ENCODE results near the gene MYOD1.

The MYOD1 gene

DNA sequence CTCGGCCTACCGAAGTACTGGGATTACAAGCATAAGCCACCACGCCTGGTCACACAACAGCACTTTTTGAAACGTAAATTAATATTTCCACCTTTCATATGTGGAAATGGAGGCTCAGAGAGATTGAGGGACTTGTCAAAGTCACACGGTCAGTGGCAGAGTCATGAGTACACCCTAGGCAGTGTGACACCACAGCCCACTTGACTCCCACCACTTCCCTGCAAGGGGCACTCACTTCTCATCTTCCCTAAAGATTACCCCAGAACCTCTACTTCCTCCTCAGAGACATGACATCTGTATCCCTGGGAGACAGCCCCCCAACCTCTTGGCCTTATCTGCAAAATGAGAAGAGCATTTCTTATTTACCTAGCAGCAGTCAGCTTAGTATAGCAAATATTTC lies 16.5 kb upstream of the MYOD1 start:
- no peak for DNase-seq (ENCODE audit: low read depth, low spot score)

DNA sequence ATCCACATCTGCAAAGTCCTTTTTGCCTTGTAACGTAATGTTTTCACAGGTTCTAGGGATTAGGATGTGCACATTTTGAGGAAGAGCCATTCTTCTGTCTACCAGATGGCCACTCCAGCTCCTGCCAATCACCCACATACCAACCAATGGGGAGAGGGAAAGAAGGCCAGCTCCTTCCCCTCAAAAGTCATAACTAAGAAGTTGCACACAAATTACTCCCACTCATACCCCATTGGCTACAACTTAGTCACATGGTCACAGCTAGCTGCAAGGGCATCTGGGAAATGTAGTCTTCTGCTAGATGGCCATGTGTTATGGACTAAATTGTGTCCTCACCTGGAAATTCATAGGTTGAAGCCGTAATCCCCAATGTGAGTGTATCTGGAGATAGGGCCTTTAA lies 15.4 kb upstream of the MYOD1 start:
- no peak for DNase-seq (ENCODE audit: low read depth, low spot score)

DNA sequence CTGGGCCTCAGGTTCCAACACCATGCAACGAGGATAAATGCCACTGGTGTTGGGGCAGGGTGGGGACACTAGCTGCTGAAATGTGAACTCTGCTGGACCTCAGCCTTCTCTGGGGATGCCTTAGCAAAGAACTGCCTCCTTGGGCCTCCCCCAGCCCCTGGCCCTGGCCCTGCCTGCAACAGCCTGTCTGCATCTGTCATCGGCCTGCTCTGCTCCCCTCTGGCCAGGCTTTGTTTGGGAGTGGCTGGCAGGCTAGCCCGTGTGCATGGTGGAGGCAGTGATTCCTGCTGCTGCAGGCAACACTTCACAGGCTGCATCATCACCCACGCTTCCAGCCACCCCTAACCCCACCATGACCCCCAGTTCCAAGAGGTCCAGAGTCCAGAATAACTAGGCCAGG lies 11.5 kb upstream of the MYOD1 start:
- DNase-seq (ENCODE audit: low read depth, low spot score): no peak

DNA sequence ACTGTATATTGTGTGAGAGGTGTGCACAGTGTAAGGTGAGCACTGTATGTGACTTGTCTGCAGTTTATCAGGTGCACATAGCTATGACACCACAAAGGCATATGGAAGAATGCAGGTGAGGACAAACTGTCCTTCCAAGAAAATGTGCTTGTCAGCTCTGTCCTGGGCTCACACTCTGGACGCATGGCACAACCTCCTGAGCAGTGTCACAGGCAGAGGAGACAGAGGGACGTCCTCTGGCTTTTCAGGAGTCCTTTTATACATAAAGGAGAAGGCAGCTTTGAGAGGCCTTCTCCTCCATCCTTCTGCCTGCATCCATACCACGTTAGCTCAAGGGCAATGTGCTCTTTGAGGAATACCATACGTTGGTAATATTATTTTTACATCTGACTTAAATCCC lies 7.5 kb upstream of the MYOD1 start:
- DNase-seq (ENCODE audit: low read depth, low spot score): no peak

DNA sequence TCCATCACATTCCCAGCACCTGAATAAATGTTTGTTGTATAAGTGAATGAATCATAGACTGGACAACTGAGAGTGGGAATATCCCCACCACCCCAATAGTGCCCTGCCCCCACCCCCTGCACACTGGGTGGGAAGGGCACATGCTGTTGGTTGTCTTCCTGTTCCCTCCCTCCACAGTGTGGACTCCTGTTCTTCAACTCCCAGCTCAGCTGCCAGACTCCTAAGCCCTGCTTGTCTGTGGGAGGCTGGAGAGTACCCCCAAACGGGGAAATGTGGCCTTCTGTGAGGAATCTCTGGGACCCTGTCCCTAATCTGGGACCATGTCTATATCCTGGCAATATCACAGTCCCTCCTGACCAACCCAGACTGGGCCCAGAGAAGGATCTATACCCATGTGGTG lies 5.5 kb upstream of the MYOD1 start:
- no peak for DNase-seq (ENCODE audit: low read depth, low spot score)

DNA sequence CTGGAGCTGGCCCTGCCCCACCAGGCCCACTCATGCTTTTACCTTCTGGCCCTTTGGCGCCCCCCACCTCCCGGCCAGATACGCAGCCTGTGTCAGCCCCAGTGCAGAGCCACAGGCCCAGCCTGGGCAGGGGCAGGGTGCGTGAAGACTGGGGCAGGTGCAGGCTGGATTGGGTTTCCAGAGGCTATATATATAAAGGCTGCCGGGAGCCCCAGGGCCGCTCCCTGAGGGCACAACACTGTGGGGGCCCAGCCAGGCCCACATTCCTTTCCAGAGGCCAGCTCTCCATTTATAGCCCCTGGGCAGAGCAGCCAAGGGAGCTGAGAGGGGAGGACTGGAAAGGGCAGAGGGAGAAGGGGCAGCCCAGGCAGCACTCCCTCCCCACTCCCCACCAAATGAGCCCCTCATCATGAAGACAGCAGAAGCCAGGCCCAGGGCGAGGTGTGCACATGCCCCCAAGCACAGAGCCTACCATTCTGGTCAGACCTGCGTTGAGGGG lies 5.0 kb upstream of the MYOD1 start:
- DNase-seq (ENCODE audit: low read depth, low spot score): no peak

DNA sequence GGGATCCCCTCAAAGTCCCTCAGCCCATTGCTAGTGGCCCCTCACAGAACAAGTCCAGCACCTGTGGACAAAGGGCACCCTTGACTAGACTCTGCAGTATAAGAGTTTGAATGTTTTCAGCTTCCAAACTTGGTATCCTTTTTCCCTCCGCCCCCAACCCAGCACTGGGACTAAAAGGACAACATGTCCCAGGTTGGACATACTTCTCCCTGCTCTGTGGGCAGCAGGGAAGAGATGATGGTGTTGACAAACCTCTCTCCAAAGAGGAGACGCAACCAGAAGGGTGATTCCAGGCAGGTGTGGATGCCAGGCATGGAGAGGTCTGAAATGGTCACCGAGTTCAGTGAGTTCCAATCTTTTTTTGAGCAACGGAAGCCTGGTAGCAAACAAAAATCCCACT lies 4.5 kb upstream of the MYOD1 start:
- no peak for DNase-seq (ENCODE audit: low read depth, low spot score)

DNA sequence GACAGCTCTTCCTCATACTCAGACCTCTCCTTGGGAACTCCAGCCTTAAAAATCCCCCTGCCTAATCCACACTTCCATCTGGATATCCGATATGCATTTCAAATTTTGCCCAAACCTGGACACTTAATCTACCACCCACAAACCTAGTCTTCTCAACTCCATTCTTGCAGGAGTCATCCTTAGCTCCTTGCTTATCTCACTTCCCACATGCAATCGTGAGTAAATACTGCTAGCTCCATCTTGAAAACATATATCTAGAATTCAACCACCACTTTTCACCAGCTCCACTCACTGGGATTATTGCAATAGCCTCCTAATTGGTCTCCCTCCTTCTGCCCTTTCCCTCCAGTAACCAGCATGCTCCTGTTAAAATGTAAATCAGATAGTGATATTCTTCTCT lies 2.6 kb upstream of the MYOD1 start:
- no peak for DNase-seq (ENCODE audit: low read depth, low spot score)

DNA sequence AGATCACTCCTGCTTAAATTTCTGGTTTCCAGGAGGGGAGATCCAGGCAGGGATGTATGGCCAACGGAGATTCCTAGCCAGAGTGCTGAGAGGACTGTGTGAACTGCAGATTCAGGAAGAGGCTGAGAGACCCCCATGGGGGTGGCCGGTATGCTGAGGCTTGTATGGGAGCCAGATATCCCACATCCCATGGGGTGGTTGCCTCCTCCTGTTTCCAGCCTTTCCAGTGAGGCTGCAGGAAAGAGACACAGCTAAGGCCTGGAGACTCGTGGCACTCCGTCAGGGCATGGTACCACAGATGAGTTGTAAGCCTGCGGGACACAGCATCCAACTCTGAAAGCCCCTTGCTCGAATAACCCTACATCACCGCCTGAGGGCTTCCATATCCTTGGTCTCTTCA lies 1.4 kb upstream of the MYOD1 start:
- DNase-seq (ENCODE audit: low read depth, low spot score): no peak

DNA sequence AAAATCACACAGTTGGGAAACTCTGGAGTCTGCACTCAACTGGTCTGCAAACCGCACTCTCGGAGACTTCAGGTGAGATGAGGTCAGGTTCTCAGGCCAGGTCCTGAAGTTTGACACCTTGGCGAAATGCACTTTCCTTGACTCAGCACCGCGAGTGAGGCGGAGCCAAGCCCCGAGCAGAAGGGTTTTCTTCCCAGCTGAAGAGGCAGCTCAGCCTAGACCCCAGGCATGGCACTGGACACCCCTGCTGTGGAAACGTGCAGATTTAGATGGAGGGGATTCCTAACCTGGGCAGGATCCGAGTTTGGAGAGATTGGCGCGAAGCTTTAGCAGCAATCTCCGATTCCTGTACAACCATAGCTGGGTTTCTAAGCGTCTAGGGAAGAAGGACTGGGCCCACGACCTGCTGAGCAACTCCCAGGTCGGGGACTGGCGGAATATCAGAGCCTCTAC lies 835 bp upstream of the MYOD1 start:
- DNase-seq (ENCODE audit: low read depth, low spot score): no peak

DNA sequence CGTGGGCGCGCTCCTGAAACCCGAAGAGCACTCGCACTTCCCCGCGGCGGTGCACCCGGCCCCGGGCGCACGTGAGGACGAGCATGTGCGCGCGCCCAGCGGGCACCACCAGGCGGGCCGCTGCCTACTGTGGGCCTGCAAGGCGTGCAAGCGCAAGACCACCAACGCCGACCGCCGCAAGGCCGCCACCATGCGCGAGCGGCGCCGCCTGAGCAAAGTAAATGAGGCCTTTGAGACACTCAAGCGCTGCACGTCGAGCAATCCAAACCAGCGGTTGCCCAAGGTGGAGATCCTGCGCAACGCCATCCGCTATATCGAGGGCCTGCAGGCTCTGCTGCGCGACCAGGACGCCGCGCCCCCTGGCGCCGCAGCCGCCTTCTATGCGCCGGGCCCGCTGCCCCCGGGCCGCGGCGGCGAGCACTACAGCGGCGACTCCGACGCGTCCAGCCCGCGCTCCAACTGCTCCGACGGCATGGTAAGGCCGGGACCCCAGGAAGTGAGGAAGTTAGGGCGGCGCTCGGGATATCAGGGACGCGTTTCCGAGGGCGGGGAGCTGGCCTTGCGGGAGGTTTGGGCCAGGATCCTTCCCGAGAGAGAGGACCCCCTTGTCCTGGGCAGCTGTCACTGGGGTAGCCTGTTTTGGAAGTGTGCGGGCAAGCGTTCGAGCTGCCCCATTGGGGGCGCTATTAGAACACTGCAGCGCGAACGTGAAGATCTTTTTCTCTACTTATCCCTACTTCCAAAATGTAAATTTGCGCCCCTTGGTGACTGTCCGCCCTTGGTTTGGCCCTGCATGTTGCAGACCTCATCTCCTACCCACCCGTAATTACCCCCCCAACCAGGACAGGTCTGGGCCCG lies 796 bp downstream of the MYOD1 start:
- no peak for DNase-seq (ENCODE audit: low read depth, low spot score)

DNA sequence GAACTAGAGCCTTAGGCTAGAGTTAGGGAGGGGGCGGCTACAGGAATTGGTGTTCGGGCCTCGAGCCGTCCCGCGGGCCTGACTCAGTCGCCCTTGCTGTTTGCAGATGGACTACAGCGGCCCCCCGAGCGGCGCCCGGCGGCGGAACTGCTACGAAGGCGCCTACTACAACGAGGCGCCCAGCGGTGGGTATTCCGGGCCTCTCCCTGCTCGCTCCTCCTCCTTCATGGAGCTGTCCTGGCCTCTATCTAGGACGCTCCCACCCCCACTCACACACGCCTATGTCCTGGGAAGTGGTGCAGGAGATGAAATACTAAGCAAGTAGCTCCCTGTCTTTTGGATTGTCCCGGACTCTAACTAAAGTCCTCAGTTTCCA lies 1.4 kb downstream of the MYOD1 start:
- no peak for DNase-seq (ENCODE audit: low read depth, low spot score)

DNA sequence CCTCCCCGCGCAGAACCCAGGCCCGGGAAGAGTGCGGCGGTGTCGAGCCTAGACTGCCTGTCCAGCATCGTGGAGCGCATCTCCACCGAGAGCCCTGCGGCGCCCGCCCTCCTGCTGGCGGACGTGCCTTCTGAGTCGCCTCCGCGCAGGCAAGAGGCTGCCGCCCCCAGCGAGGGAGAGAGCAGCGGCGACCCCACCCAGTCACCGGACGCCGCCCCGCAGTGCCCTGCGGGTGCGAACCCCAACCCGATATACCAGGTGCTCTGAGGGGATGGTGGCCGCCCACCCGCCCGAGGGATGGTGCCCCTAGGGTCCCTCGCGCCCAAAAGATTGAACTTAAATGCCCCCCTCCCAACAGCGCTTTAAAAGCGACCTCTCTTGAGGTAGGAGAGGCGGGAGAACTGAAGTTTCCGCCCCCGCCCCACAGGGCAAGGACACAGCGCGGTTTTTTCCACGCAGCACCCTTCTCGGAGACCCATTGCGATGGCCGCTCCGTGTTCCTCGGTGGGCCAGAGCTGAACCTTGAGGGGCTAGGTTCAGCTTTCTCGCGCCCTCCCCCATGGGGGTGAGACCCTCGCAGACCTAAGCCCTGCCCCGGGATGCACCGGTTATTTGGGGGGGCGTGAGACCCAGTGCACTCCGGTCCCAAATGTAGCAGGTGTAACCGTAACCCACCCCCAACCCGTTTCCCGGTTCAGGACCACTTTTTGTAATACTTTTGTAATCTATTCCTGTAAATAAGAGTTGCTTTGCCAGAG lies 2.0 kb downstream of the MYOD1 start:
- DNase-seq (ENCODE audit: low read depth, low spot score): no peak

DNA sequence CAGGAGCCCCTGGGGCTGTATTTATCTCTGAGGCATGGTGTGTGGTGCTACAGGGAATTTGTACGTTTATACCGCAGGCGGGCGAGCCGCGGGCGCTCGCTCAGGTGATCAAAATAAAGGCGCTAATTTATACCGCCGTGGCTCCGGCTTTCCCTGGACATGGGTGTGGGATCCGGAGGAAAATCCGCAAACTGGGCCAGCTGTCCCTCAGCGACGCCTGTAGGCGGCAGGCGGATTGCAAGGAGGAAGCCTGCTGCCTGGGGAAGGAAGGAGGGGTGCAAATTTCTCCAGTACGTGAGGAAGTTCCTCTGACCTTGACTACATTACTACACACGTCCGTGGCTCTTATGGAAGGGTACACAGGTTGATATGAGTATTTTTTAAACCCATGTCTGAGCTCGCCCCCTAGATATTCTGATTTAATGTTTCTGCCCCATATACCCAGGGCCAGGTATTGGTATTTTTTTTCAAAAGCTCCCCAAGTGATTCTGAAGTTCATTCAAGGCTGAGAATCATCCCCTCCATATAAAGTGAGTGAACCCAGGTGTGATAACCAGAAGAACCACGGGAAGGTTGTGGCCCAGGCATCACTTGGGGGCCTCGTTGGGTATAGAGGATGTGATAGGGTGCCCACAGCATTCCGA lies 2.8 kb downstream of the MYOD1 start:
- no peak for DNase-seq (ENCODE audit: low read depth, low spot score)

DNA sequence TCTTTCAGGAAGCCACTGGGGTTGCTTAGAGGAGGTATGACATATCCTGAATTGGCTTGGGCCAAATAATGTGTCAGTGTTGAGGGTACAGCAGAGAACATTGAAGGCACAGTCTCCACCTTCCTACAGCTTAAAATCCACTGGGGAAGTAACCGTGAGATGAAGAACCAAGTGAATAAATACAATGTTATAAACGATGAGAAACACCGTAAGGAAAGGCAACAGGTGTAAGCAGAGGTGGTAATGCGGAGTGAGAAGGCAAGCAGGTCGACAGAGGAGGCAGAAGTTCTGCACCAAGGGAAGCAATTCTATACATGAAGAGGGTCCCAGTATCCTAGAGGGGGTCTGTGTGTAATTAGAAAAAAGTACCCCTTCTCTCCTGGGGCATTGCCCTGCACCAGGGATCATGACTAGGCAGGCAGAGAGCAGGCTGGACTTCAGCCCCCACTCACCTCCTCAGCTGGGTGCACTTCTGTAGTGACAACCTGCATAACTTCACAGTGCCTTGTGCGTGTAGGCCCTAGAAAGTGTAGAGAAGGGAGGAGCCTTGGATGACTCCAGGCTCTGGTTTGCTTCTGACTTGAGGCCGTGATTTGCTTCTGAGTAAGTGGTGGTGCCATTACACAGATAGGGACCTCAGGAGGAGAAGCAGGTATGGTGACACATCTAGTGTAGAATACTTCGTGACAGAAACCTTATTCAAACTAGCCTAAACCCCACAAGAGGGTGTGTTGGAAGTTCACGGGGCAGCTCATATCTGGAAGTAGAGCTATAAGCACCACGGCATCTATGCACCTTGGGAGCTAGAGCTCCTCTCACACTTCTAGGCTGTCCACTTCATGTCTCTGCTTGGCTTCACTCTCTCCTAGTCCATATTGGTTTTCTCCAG lies 4.9 kb downstream of the MYOD1 start:
- DNase-seq (ENCODE audit: low read depth, low spot score): no peak

DNA sequence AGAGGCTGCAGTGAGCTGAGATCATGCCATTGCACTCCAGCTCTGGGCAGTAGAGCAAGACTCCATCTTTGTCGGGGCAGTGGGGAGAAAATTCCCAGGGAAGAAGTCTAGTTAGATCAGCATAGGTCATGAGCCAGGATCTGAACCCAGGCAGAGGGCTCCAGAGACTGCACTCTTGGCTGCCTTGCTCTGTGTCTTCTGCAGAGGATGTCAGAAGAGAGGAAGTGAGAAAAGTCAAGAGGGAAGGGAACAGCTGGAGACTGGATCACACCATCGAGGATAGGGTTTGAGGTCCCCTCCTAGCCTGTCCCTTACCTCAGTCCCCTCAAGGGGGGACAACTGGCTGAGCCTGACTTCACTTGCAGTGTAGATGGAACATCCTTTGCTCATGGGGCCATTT lies 5.8 kb downstream of the MYOD1 start:
- no peak for DNase-seq (ENCODE audit: low read depth, low spot score)

DNA sequence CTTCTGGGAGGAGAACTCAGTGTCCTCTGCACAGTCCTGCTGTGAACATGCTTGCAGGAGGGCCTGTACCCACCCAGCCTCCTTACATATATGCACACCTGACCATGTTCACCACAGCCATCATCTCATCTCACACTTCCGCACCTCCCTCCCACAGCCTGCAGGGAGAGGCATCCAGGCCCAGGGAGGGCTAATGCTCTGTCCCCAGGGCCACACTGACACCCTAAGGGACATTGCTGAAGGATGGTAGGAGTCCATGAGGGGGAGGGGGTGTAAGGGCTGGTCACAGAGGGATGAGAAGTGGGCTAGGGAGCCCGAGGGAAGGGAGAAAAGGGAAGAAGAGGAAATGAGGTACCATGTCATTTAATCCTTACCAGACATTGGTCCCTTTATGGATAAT lies 10.8 kb downstream of the MYOD1 start:
- DNase-seq (ENCODE audit: low read depth, low spot score): no peak

DNA sequence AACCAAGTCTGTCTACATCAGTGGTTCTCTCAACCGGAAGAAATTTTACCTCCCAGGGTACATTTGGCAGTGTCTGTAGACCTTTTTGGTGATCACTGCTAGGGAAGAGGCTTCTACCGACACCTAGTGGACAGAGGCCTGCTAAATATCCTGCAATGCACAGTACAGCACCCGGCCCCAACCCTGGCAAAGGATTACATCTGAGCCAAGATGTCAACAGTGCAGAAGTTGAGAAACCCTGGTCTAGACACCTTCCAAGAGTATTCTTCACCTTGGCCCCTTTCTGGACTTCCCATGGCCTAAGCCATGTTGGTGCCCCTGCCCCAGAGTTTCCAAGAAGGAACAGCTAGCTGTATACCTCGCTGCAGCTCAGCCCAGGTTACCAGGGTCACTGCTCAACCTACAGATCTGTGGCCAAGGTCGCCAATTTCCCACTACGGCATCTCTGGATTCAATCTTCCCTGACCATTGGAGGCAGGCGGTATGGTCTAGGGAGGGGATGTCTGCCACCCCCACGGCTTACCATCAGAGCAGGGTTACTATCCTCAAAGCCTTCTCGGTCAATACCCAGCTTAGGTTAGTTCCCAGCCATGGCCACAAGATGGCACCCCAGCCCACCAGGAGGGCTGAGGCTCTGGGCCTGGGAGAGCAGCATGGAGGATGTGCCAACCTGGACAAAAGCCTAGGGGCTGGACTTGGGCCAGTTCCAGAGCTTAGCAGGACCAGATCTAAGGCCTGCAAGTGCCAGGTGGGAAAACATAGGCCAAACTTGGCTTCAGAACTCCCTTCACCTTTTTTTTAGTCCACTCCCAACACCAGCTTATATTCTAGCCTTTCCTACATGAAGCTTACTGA lies 11.5 kb downstream of the MYOD1 start:
- DNase-seq (ENCODE audit: low read depth, low spot score): peak; percentile 42

DNA sequence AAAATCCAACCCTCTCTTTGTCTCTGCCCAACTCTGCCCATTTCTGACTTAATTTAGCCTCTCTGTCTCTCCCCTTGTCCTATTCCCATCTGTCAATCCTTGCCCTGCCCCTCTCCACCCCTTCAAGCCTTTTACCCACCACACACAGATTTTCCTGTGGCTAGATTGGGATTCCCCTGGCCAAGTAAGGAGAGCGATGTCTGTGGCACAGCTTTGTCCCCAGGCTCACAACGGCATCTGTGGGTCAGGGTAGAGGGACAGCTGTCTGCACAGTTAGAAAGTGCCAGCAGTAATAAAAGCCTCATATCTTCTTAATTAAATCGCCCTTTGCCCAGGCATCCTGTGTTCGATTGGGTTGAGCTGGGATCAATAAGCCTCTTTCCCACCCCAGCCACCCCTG lies 13.9 kb downstream of the MYOD1 start:
- no peak for DNase-seq (ENCODE audit: low read depth, low spot score)

DNA sequence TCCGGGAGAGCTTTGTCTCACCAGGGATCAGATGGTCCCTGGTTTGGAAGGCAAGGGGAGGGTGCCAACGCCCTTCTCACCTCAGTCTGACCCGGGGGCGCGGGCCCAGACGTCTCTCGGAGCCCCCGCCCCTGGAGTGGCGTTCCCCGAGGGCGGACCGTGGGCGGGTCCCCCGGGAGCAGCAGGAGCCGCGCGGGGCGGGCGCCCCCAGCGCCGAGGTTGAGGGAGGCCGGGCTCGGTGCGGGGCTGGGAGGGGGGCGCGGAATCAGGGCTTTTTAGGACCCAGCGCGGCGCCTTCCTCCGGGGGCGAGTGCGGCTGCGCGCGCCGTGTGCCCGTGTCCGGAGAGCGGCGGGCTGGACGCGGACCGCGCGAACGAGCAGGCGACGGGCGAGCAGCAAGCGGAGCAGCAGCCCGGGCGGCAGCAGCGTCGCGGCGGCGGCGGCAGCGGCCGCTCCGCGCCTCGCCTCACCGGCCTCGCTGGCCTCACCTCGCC lies 15.1 kb downstream of the MYOD1 start, which contains the start of gene KCNC1:
KCNC1 (plus strand) TSS at position 364 of the 494 bp plus-strand sequence. CDS start 1,222 bp downstream, outside the sequence.
- no peak for DNase-seq (ENCODE audit: low read depth, low spot score)
